Subcutaneous adipose tissue (tissue), 4 donors: Measurements from ENCODE around the gene VGLL4. TPM values are rescaled to one million over a fixed set of nuclear protein-coding genes. Genes with fewer than 3 reads are reported as not detected.

ENCODE experiments used
- total RNA-seq, 4 donors: library from RNA; depleted of rRNA; stranded (reverse); fragments of >200 nt; gene quantifications; one replicate each; pipeline ENCODE4 v1.1.0, GENCODE V29; 2016
- TF ChIP-seq, protein P1 (sequence below): fragments of 450-650 bp; IDR thresholded peaks from one replicate; pipeline ENCODE4 v1.5.1; 2016; ENCODE audit warnings: low read depth, mild to moderate bottlenecking, control low read depth, antibody characterized with exemption, moderate library complexity

VGLL4 gene
- total RNA-seq, 4 donors from 2014 or later = 37.6 to 47.8 (median 40.4) TPM

DNA sequence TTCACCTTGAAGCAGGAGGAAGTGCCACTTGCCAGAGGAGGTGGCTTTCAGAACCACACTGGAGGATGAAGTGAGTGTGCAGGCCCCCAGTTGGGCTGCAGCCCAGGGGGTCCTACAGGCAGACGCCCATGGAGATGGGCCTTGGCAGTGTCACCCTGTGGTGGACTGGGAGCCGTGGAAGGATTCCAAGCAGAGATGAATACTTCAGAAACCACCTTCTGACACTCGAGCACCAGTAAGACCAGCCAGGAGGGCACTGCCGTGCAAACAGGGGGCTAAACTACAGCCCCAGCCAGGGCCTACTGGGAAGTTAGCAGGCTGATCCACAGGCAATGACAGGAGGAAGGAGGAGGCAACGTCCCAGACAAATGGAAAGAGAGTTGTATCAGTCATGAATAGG is 55.4 kb downstream of the VGLL4 start:
- TF ChIP-seq, protein P1, sequence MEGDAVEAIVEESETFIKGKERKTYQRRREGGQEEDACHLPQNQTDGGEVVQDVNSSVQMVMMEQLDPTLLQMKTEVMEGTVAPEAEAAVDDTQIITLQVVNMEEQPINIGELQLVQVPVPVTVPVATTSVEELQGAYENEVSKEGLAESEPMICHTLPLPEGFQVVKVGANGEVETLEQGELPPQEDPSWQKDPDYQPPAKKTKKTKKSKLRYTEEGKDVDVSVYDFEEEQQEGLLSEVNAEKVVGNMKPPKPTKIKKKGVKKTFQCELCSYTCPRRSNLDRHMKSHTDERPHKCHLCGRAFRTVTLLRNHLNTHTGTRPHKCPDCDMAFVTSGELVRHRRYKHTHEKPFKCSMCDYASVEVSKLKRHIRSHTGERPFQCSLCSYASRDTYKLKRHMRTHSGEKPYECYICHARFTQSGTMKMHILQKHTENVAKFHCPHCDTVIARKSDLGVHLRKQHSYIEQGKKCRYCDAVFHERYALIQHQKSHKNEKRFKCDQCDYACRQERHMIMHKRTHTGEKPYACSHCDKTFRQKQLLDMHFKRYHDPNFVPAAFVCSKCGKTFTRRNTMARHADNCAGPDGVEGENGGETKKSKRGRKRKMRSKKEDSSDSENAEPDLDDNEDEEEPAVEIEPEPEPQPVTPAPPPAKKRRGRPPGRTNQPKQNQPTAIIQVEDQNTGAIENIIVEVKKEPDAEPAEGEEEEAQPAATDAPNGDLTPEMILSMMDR = no peak

DNA sequence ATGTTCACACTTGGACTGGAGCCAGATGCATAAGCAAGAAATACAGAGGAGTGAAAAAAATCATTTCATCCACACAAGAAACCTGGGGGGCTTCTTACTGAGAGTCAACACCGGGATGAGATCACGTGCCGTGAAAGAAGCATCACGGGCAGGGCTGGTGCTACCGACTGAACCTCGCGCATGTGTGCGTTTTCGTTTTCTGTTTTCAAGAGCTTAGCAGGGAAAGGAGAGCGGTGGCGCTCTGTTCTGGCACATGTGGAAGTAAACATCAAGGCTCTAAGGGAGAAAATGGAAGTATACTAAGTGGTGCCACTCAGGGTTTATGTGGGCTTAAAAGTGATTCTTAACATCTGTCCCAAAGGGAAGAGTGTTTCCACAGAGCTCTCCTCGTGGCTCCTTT is 55.9 kb downstream of the VGLL4 start:
- TF ChIP-seq, protein P1 = no peak

GRCh38 chr3:11584570-11584969 is 59.1 kb downstream of the VGLL4 start:
- TF ChIP-seq, protein P1 = no peak

DNA sequence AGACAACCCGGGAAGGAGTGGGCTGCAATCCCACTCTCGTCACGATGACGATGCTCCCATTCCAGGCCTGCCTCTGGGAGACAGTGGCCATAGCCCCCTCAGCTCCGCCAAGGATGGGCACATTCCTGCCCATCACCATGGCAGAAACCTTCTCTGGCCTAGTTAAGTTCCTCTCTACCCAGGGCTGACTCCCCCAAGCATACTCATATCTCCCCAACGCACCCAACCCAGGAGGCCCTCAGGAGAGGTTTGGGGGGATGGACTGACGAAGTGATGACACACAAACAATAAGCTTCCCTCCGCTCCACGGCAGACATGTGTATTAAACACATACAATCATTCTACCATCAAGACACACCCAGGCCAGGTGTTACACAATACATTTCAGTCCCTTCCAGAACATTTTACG is 60.1 kb downstream of the VGLL4 start:
- TF ChIP-seq, protein P1 = no peak

- TF ChIP-seq, protein P1 = no peak
Observed at GRCh38 chr3:11583235-11583634, 60.5 kb downstream of the VGLL4 start.

- TF ChIP-seq, protein P1 = no peak
Observed at GRCh38 chr3:11582191-11582968, 61.3 kb downstream of the VGLL4 start.

DNA sequence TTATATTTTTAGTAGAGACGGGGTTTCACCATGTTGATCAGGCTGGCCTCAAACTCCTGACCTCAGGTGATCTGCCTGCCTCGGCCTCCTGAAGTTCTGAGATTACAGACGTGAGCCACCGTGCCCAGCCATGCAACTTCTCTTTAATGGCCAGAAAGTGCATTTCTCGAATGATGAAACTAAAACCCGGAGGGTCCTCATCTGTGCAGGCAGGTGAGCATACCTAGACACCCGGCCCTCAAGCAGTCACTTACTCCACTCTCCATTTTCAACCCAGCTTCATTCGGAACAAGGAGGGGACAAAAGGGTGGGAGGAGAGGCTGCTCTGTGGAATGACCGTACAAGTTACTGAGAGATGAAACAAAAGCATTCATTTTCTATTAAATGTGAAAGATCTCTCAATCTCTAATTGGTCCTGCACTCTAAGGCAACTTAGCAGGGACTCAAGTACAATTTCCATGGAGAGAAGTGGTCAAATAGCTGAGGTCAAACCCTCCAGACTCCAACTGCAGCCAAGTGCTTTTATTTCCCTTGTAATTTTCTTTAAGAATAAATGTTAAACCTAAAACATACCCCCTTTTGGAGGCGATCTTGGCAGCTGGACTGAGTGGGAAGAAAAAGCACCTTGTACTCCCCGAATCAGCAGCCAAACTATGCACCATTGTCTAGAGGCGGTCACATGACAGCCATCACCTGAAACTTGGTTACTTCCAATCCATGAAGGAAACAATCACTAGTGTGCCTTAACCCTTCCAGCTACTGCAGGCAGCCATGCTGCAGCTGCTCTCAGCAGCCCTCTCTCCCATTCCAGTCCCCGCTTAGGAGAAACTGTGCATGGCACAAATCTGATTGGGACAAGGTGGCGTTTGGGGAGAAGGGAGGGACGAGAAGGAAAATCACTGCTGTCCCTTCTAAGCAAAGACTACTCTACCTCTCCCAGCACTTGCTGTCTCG is 62.2 kb downstream of the VGLL4 start:
- TF ChIP-seq, protein P1 = no peak
